H9 (cell line): Measurements from ENCODE around the gene SNX22. TPM values are rescaled to one million over a fixed set of nuclear protein-coding genes. Genes with fewer than 3 reads are reported as not detected.

ENCODE experiments used
- DNase-seq: peaks from one replicate; pipeline ENCODE4 v3.0.0-alpha.2; 2017
- H2AFZ ChIP-seq: one replicate; pipeline ENCODE4 v1.6.1; 2013; ENCODE audit warnings: mild to moderate bottlenecking, low read length, control low read depth, moderate library complexity
- H2AK5ac ChIP-seq: 2 replicates; pipeline ENCODE4 v1.6.1; 2013; ENCODE audit warnings: low read length, control low read depth, mixed read lengths; ENCODE audit not compliant: insufficient read length
- H2BK120ac ChIP-seq: one replicate; pipeline ENCODE4 v1.6.1; 2013; ENCODE audit warnings: low read depth, mild to moderate bottlenecking, low read length, control low read depth, inconsistent platforms; ENCODE audit not compliant: poor library complexity, severe bottlenecking
- H2BK12ac ChIP-seq: 2 replicates; pipeline ENCODE4 v1.6.1; 2013; ENCODE audit warnings: low read length, control low read depth, mixed read lengths, low read depth; ENCODE audit not compliant: insufficient read length
- H2BK15ac ChIP-seq: 2 replicates; pipeline ENCODE4 v1.6.1; 2013; ENCODE audit warnings: low read depth, low read length, control low read depth
- H2BK20ac ChIP-seq: one replicate; pipeline ENCODE4 v1.6.1; 2013; ENCODE audit warnings: low read depth, mild to moderate bottlenecking, low read length, control low read depth, inconsistent platforms; ENCODE audit not compliant: poor library complexity, severe bottlenecking
- H2BK5ac ChIP-seq: 2 replicates; pipeline ENCODE4 v1.6.1; 2013; ENCODE audit warnings: low read length, control low read depth, mixed read lengths; ENCODE audit not compliant: insufficient read length
- H3K14ac ChIP-seq: 2 replicates; pipeline ENCODE4 v1.6.1; 2013; ENCODE audit warnings: low read length, control low read depth; ENCODE audit not compliant: insufficient read depth
- H3K18ac ChIP-seq: 2 replicates; pipeline ENCODE4 v1.6.1; 2013; ENCODE audit warnings: low read depth, mild to moderate bottlenecking, mixed read lengths, low read length, control low read depth; ENCODE audit not compliant: insufficient read length
- H3K23ac ChIP-seq: 2 replicates; pipeline ENCODE4 v1.6.1; 2013; ENCODE audit warnings: low read length, control low read depth, mixed read lengths, low read depth; ENCODE audit not compliant: insufficient read length
- H3K23me2 ChIP-seq: 2 replicates; pipeline ENCODE4 v1.6.1; 2013; ENCODE audit warnings: low read depth, mild to moderate bottlenecking, mixed read lengths, low read length, control low read depth; ENCODE audit not compliant: insufficient read length, poor library complexity, severe bottlenecking
- H3K27ac ChIP-seq: 2 replicates; pipeline ENCODE4 v1.5.1; 2013; ENCODE audit warnings: low read length, control low read depth, mixed read lengths, low read depth; ENCODE audit not compliant: insufficient read length
- H3K27me3 ChIP-seq: 2 replicates; pipeline ENCODE4 v1.6.1; 2013; ENCODE audit warnings: low read length, control low read depth, inconsistent platforms; ENCODE audit not compliant: insufficient read depth
- H3K4ac ChIP-seq: 2 replicates; pipeline ENCODE4 v1.6.1; 2013; ENCODE audit warnings: low read depth, mild to moderate bottlenecking, control low read depth, inconsistent platforms, low read length, moderate library complexity
- H3K4me1 ChIP-seq: 2 replicates; pipeline ENCODE4 v1.6.1; 2013; ENCODE audit warnings: low read length, control low read depth, inconsistent platforms; ENCODE audit not compliant: insufficient read depth
- H3K4me2 ChIP-seq: 2 replicates; pipeline ENCODE4 v1.6.1; 2013; ENCODE audit warnings: low read length, control low read depth, mixed read lengths; ENCODE audit not compliant: insufficient read length, insufficient read depth
- H3K56ac ChIP-seq: 2 replicates; pipeline ENCODE4 v1.6.1; 2013; ENCODE audit warnings: low read depth, mild to moderate bottlenecking, mixed read lengths, low read length, control low read depth; ENCODE audit not compliant: insufficient read length
- H3K79me1 ChIP-seq: 2 replicates; pipeline ENCODE4 v1.6.1; 2013; ENCODE audit warnings: low read depth, mild to moderate bottlenecking, moderate library complexity, low read length, control low read depth, inconsistent platforms; ENCODE audit not compliant: insufficient read depth, poor library complexity, severe bottlenecking
- H3K79me2 ChIP-seq: 2 replicates; pipeline ENCODE4 v1.6.1; 2013; ENCODE audit warnings: low read length, control low read depth, inconsistent platforms; ENCODE audit not compliant: insufficient read depth
- H3K9ac ChIP-seq: 2 replicates; pipeline ENCODE4 v1.6.1; 2013; ENCODE audit warnings: low read length, control low read depth, mixed read lengths; ENCODE audit not compliant: insufficient read length; ENCODE audit errors: extremely low read depth
- H3K9me3 ChIP-seq: one replicate; pipeline ENCODE4 v1.6.1; 2013; ENCODE audit warnings: low read depth, low read length, inconsistent platforms; ENCODE audit not compliant: control insufficient read depth
- H3T11ph ChIP-seq: one replicate; pipeline ENCODE4 v1.6.1; 2013; ENCODE audit warnings: mild to moderate bottlenecking, low read length, control low read depth, inconsistent platforms
- H4K20me1 ChIP-seq: one replicate; pipeline ENCODE4 v1.6.1; 2013; ENCODE audit not compliant: control insufficient read depth, insufficient read length, insufficient read depth
- H4K5ac ChIP-seq: 2 replicates; pipeline ENCODE4 v1.6.1; 2013; ENCODE audit warnings: low read depth, mild to moderate bottlenecking, mixed read lengths, low read length, control low read depth; ENCODE audit not compliant: insufficient read length
- H4K8ac ChIP-seq: replicated peaks from 2 replicates; pipeline ENCODE4 v1.6.1; 2013; ENCODE audit warnings: low read length, control low read depth, mixed read lengths, low read depth; ENCODE audit not compliant: insufficient read length
- H4K91ac ChIP-seq: 2 replicates; pipeline ENCODE4 v1.6.1; 2013; ENCODE audit warnings: low read depth, mild to moderate bottlenecking, moderate library complexity, mixed read lengths, low read length, control low read depth; ENCODE audit not compliant: insufficient read length
- H3K27ac Mint-ChIP-seq, 3 experiments: 2 replicates in 2 of 3; 3 replicates in 1 of 3; pipeline ENCODE4 v1.8.0; 2020 to 2021; ENCODE audit warnings: mixed read lengths in 3 of 3, mild to moderate bottlenecking in 1 of 3, moderate library complexity in 1 of 3
- H3K27me3 Mint-ChIP-seq: 2 replicates; pipeline ENCODE4 v1.8.0; 2021; ENCODE audit warnings: low read depth, mild to moderate bottlenecking, moderate library complexity, mixed read lengths
- H3K36me3 Mint-ChIP-seq, 3 experiments: 2 replicates in 2 of 3; 3 replicates in 1 of 3; pipeline ENCODE4 v1.8.0; 2020 to 2021; ENCODE audit warnings: low read depth in 3 of 3, mixed read lengths in 3 of 3; ENCODE audit not compliant: insufficient read depth in 1 of 3
- H3K4me1 Mint-ChIP-seq, 2 experiments: 2 replicates each; pipeline ENCODE4 v1.8.0; 2020; ENCODE audit warnings: mixed read lengths in 2 of 2
- H3K4me3 Mint-ChIP-seq, 2 experiments: 2 replicates in 1 of 2; 3 replicates in 1 of 2; pipeline ENCODE4 v1.8.0; 2020 to 2021; ENCODE audit warnings: mild to moderate bottlenecking in 2 of 2, mixed read lengths in 2 of 2, moderate library complexity in 1 of 2
- H3K9me3 Mint-ChIP-seq, 2 experiments: 2 replicates in 1 of 2; 3 replicates in 1 of 2; pipeline ENCODE4 v1.8.0; 2020; ENCODE audit warnings: mild to moderate bottlenecking in 2 of 2, mixed read lengths in 2 of 2, moderate library complexity in 1 of 2
- CTCF ChIP-seq: fragments of 200-600 bp; sonication (generic); conservative IDR thresholded peaks from 3 replicates; pipeline ENCODE4 v1.8.0; 2021; ENCODE audit warnings: antibody characterized with exemption, mild to moderate bottlenecking
- WGBS: extraction: QIAGEN DNeasy Blood & Tissue Kit; methylation state at CpG from one replicate; pipeline ENCODE4 v1.1.7; 2013; ENCODE audit warnings: missing lambda C conversion rate, low lambda C conversion rate, mixed read lengths; ENCODE audit not compliant: insufficient read length; ENCODE audit errors: extremely low coverage; 5-methylcytosine and 5-hydroxymethylcytosine counted together
- total RNA-seq: library from RNA; stranded (reverse); gene quantifications from 2 replicates; pipeline ENCODE4 v1.2.1, GENCODE V29; 2021

Gene SNX22
- total RNA-seq, 1 experiment from 2014 or later, result 4.8 TPM

GRCh38 chr15:64180235-64180824 lies 28.8 kb downstream of the SNX22 start:
- Histone ChIP-seq H3K9ac (no peak overlapping the region), H3K23me2 (no peaks in the 10 kb centered on the region), H3K27ac (no peak overlapping the region), H4K8ac (no peak overlapping the region), H3K79me2 (no peaks in the 10 kb centered on the region; the same call in 1 of the 2 replicates), H3K56ac (no peak overlapping the region), H3K14ac (no peak overlapping the region), H2BK20ac (no peak overlapping the region), H2BK15ac (no peak overlapping the region), H4K20me1 (no peaks in the 10 kb centered on the region), H2BK12ac (no peak overlapping the region), H3K9me3 (no peaks in the 10 kb centered on the region), H3K79me1 (no peaks in the 10 kb centered on the region), H4K5ac (no peak overlapping the region), H3K27me3 (no peaks in the 10 kb centered on the region), H4K91ac (no peak overlapping the region), H3K4me1 (no peaks in the 10 kb centered on the region), H3K18ac (no peak overlapping the region), H2BK120ac (no peak overlapping the region), H3K4ac (no peak overlapping the region), H2AK5ac (no peak overlapping the region), H3K23ac (no peak overlapping the region), H3T11ph (no peak overlapping the region), H2AFZ (no peak overlapping the region), H3K4me2 (no peak overlapping the region), H2BK5ac (no peak overlapping the region)
- no peak for TF ChIP-seq CTCF
- no peaks in the 10 kb centered on the region for H3K9me3 Mint-ChIP-seq
- peak overlapping the region in 1 of 3 experiments; percentile 59; a peak in 3 of 7 replicates for H3K27ac Mint-ChIP-seq
- H3K4me1 Mint-ChIP-seq, result no peaks in the 10 kb centered on the region
- no CpG with 5 or more reads among the region's 8 CpGs for WGBS
- H3K36me3 Mint-ChIP-seq, result peaks cover 0 to 12% (median 7%) of the 10 kb centered on the region in 3 experiments; a peak in 3 of 7 replicates
- no peaks in the 10 kb centered on the region for H3K27me3 Mint-ChIP-seq
- H3K4me3 Mint-ChIP-seq, result no peak overlapping the region
- DNase-seq, result peak; percentile 39
